Measurements from ENCODE around the gene C4orf50.

GRCh38 chr4:6064383-6064782, 46.2 kb upstream of the C4orf50 start:
- TF ChIP-seq POLR2A (IDR thresholded peaks at IDR 0.05) = no peak
- TF ChIP-seq, protein P1, sequence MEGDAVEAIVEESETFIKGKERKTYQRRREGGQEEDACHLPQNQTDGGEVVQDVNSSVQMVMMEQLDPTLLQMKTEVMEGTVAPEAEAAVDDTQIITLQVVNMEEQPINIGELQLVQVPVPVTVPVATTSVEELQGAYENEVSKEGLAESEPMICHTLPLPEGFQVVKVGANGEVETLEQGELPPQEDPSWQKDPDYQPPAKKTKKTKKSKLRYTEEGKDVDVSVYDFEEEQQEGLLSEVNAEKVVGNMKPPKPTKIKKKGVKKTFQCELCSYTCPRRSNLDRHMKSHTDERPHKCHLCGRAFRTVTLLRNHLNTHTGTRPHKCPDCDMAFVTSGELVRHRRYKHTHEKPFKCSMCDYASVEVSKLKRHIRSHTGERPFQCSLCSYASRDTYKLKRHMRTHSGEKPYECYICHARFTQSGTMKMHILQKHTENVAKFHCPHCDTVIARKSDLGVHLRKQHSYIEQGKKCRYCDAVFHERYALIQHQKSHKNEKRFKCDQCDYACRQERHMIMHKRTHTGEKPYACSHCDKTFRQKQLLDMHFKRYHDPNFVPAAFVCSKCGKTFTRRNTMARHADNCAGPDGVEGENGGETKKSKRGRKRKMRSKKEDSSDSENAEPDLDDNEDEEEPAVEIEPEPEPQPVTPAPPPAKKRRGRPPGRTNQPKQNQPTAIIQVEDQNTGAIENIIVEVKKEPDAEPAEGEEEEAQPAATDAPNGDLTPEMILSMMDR (IDR thresholded peaks at IDR 0.05) = no peak
